ENCODE data around the gene VTA1. TPM values are rescaled to one million over a fixed set of nuclear protein-coding genes. Genes with fewer than 3 reads are reported as not detected.
"Not testable (repeated sequence)": the region's sequence is repeated elsewhere in the genome, so short reads cannot be mapped to it uniquely, and the experiment has no call there.

The VTA1 gene, protein sequence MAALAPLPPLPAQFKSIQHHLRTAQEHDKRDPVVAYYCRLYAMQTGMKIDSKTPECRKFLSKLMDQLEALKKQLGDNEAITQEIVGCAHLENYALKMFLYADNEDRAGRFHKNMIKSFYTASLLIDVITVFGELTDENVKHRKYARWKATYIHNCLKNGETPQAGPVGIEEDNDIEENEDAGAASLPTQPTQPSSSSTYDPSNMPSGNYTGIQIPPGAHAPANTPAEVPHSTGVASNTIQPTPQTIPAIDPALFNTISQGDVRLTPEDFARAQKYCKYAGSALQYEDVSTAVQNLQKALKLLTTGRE
- polyA plus RNA-seq (2013, experiment 1 of 2; ENCODE audit: insufficient read length), result 57.5 TPM
- polyA plus RNA-seq (2013, experiment 2 of 2; ENCODE audit: insufficient read length), result 44.4 TPM

DNA sequence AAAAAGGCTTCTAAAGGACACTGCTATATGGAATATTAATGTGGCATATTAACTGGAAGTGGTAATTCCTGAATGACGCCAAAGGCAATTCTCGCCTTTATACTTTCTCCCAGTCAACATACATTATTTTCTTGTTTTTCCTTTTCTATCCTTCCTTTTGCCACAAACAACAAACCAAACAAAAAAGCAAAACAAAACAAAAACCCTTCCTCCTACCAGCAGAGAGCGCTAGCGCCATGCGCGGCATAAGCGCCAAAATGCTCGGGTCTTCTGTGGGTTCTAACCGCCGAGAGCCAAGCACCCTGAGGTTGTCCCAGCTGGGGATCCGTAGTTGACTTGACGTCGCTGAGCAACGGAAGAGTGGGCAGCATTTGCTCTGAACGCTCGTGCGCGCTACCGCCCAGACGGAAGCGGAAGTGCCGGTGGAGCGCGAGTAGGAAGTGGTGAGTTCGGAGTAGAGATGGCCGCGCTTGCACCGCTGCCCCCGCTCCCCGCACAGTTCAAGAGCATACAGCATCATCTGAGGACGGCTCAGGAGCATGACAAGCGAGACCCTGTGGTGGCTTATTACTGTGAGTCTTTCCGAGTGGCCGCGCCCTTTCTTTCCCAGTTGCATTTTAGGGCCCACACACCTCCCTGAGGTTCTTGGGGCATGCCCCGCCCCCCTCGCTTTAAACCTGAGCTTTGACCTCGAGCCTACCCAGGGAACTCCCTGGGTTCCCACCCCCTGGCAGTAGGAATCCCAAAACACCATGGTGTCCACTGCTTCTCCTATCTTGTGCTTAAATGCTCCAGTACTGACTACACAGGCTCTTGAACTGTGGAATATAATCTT is at the start of gene VTA1, which contains the start of gene NMBR:
Gene VTA1, plus strand, starts transcription at position 436 of the 835 bp plus-strand sequence. Its CDS starts 25 bp downstream, at position 461.
Gene NMBR, minus strand, starts transcription at position 295 of the 835 bp plus-strand sequence. CDS start 58,464 bp downstream, outside the sequence.
- DNase-seq, result peak; percentile 100

DNA sequence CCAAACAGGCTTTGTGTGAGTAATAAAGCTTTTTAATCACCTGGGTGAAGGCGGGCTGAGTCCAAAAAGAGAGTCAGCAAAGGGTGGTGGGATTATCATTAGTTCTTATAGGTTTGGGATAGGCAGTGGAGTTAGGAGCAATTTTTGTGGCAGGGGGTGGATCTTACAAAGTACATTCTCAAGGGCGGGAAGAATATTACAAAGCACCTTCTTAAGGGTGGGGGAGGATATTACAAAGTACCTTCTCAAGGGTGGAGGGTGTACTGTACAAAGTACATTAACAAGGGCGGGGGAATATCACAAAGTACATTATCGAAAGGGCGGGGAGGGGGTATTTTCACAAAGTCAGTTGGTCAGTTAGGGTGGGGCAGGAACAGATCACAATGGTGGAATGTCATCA is 42.2 kb upstream of the VTA1 start:
- not testable (repeated sequence) for DNase-seq

GRCh38 chr6:142110820-142111219 is 36.2 kb upstream of the VTA1 start:
- not testable (repeated sequence) for DNase-seq

DNA sequence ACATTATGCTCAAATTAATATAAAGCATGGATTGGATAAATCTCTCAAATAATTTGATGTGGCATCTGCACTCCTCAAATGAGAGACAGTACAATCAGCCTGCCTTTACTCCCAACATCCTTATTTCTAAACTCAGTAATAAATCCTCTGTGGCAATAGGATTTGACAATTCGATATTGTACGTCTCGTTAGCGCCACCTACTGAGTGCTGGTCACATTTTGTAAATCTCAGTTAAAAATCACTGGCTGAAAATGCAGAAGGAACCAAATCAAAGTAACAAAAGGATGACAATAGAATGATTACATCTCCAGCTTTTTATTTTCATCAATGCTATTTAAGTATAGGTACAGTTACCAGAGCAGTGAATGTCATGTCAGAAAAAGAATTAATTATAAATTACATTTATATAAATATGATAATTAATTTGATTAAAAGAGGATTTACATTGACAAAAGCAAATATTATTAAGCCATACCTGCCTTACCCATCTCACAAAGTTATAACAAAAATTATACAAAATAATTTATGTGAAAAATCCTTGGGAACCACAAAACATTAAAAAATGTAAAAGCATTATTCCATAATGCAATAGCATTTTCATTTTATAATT is 34.5 kb upstream of the VTA1 start:
- DNase-seq, result peak; percentile 68

DNA sequence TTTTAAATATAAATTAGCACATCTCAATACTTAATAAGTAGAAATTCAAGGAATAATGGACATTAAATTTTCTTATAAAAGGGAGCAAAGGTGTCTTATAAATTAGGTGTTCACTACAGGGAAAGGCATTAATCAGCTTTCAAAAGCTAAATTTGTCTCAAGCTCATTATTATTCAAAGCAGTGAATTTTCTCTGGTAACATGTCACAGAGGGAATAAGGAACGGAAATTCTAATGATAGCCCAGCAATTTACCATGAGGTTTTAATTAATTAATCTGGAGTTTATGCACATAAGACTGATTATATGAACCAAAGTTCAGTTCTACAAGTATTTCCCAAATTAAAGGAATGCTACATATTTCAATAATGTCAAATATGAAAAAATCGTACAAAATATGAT is 29.7 kb upstream of the VTA1 start:
- no peak for DNase-seq

DNA sequence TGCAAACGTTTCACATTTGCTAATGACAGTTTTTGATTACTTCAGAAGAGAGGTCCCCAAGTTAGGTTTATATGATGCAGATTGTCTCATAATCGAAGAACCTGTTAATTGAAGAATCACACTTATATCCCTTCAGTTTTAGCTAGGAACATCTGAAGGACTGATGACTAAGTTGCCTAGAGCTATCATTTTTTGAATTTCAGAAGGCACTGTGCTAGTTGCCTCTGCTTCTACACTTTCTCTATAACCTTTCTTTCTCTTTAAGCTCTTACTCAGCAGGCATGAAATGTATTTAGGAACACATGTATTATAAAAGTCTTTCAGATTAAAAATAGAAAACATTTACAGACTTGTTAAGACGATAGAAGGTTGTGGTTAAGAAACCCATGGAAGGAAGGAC is 28.7 kb upstream of the VTA1 start:
- DNase-seq, result no peak

DNA sequence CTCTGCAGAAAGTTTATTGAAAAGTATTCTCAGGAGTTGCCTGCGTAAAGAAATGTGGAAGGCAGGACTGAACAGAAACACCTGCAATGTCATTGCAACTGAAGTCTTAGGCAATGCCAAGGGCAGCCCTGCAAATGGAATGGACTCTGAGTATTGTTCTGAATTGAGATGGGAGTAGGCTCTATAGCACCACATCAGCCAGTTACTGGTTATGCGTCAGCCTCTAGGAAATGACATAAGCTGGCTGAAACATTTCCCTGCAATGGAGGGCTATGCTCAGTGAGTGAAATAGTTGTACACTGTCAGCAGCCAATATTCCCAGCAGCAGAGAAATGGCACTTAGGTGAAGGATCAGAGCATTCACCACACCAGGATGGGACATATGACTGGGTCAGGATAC is 28.1 kb upstream of the VTA1 start:
- peak; percentile 2 for DNase-seq

- no peak for DNase-seq
These were observed 25.7 kb upstream of the VTA1 start for GRCh38 chr6:142121342-142121741.

- DNase-seq, result no peak
These were observed 16.2 kb upstream of the VTA1 start for GRCh38 chr6:142130814-142131213.

DNA sequence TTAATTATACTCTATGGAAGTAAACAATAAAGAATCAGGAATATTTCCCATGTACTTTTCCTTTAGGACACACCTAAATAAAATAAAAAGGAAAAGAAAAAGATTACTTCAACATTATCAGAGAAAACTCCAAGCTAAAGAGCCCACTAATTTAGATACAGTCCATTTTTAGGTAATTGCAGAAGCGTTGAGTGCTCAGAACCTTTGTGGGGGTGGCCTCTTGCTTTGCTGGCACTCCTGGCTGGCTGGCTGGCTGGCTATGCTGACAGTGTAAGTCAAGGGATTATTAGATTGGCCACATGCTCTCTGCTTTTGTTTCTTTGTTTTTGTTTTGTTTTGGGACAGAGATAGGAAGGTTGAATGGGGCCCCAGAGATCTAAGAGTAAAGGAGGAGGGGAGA is 14.4 kb upstream of the VTA1 start, which contains the start of gene GJE1:
Gene GJE1, plus strand, starts transcription at position 301 of the 400 bp plus-strand sequence. CDS start 234 bp downstream, outside the sequence.
- DNase-seq, result no peak

DNA sequence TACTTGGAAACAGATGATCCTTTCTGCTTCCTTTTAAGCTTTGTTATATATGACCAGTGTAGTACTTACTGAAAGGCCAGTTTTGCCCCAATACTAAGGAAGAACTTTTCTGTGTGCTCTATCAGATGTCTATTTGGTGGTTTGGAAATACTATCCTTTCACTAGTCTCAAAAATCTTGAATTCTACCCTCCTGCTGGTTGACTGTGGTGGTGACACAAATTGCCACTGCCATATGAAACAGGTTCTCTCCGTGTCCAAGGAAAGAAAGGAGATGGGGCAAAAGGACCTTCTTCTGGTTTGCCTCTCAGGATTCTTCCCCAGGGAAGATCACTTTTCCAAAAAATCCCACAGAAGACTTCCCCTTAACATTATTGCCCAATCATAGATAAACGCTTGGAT is 8.2 kb upstream of the VTA1 start:
- no peak for DNase-seq

DNA sequence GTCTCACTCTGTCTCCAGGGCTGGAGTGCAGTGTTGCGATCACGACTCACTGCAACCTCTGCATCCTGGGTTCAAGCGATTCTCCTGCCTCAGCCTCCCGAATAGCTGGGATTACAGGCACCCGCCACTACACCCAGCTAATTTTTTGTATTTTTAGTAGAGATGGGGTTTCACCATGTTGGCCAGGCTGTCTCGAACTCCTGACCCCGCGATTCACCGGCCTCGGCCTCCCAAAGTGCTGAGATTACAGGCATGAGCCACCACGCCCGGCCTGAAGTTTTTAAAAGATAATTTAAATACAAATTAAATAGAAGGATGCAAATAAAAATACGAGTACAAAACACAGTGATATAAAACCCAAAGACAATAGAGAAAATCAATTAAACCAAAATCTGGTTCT is 5.5 kb upstream of the VTA1 start:
- not testable (repeated sequence) for DNase-seq

- DNase-seq, result peak; percentile 80
These were observed 5.7 kb downstream of the VTA1 start for GRCh38 chr6:142152746-142153145.

GRCh38 chr6:142153196-142153595 is 6.1 kb downstream of the VTA1 start:
- no peak for DNase-seq

DNA sequence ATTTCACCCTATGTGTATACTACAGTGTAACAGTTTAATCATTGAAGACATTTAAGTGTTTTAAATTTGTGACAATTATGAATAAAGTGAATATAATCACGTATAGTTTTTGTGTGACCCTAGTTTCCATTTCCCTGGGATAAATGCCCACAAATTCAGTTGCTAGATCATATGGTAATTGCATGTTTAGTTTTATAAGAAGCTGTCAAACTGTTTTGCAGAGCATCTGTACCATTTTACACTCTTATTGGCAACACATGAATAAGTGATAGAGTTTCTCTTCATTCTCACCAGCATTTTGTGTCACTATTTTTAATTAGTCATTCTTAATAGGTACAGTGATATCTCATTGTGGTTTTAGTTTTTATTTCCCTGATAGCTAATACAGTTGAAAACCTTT is 7.3 kb downstream of the VTA1 start:
- no peak for DNase-seq

GRCh38 chr6:142155091-142155490 is 8.0 kb downstream of the VTA1 start:
- DNase-seq, result no peak

DNA sequence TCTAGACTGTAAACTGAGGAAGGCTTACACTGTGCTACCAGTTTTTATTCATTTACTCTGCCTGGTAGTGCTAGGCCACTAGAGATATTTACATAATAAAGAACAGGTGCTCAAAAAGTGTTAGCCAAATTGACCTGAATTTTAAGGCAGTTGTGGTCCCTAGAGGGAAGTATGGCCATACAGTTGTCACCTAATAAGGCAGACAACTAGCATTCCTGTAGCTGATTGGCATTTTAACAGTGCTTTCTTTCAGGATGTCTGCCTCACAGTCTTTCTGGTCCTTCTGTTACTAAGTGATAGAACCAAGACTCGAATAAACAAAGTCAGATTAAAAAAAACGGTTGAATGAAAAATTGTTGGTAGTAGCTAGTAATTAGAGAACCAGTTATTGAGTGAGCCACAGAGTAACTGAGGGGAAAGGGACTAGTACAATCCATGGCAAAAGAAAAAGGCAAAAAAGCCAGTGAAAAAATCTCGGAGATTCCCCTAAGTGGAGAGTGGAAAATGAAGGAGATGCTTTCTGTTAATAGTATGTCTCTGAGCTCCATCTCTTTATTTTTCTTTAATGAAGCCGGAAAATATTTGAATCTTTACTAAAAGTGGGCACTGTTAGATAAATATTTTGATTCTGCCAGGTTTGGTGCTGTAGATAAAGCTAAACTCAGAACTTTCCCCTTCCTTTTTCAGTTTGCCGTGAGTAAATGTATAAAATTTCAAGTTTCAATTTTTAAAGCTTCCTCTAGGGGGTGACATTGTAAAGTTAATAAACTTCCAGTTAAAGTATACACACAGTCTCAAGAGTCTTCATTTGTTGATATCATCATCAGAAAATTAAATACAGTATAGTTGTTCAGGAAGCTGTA is 9.1 kb downstream of the VTA1 start:
- DNase-seq, result peak; percentile 40

DNA sequence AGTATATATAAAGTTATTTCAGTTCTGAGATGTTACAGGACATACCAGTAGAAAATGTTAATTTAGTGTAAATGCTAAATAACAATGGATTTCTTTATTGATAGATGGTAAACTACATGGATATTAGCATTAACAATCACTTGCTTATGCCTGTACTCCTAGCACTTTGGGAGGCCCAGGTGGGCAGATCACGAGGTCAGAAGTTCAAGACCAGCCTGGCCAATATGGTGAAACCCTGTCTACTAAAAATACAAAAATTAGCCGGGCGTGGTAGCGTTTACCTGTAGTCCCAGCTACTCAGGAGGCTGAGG is 9.7 kb downstream of the VTA1 start:
- not testable (repeated sequence) for DNase-seq

- no peak for DNase-seq
These were observed 15.7 kb downstream of the VTA1 start for GRCh38 chr6:142162780-142163179.

DNA sequence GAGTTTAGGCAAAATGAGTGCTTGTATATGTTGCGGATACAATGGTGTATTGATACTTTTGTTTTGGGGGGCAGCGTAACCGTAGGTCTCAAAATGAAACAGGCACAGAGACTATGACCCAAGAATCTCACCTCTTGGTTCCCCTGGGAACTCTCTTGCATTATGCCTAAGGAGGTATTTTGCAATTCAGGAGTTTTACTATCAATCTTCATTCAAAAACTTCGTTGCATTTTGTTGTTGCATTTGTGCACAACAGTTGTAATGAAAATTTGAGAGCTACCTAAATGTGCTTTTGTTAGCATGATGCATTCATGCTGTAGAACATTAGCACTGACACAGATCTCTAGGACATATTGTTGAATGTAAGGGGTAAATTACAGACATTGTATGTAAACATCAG is 18.2 kb downstream of the VTA1 start:
- DNase-seq, result no peak

- DNase-seq, result no peak
These were observed 20.0 kb downstream of the VTA1 start for GRCh38 chr6:142167071-142167470.

DNA sequence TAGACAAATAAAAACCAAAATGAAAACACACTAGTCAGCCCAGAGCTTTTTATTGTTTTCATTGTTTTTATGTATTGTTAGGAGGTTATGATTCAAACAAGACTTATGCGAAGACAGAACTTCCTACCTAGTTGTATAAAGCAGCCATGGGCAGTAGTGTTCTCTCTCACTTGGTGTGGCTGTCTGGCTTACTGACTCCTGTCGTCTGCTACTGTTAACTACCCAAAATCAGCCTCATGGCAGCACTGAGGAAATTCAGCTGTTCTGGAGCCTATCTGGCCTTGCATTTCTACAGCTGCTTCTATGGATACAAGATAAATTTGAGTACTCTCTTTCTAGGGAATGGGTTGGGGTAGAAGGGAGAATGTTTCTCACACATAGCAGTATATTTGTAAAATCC is 20.4 kb downstream of the VTA1 start:
- DNase-seq, result no peak

All from fibroblast of skin of back (primary cell).